Naive thymus-derived CD8-positive, alpha-beta T cell (primary cell): ENCODE measurements around the gene CWC15. TPM values are rescaled to one million over a fixed set of nuclear protein-coding genes. Genes with fewer than 3 reads are reported as not detected.

ENCODE experiments used
- polyA plus RNA-seq, 3 donors: library from polyadenylated mRNA; unstranded; fragments of 300-500 nt; fragmentation: Illumina TruSeq; gene quantifications; one replicate each; pipeline ENCODE4 v1.2.3, GENCODE V29; 2021
- total RNA-seq, 8 experiments: library from RNA in 2 of 8; stranded (reverse) in 2 of 8; gene quantifications; one replicate each; pipeline ENCODE4 v1.2.3 and lab custom pipeline; 2021 to 2026

Gene CWC15
- total and polyA plus RNA-seq, 5 experiments from 2014 or later: 47.6 to 90.0 (median 61.3) TPM

Other genes with a start within 250 kb of the CWC15 start
- under 1 TPM; 0.03 to 0.08 TPM for gene AMOTL1, start 205.2 kb downstream of the CWC15 start, total RNA-seq
- gene AMOTL1, start 205.2 kb downstream of the CWC15 start, polyA plus RNA-seq: under 1 TPM in 2 of 3 donors, not detected in 1; 0.07 to 0.10 TPM
- gene KDM4D, start 153 bp upstream of the CWC15 start, total RNA-seq: 1 to 10 TPM in 1 of 2 experiments, under 1 TPM in 1; 0.69 to 1.2 TPM
- gene KDM4D, start 153 bp upstream of the CWC15 start, polyA plus RNA-seq: under 1 TPM; 0.13 to 0.24 (median 0.17) TPM
- gene KDM4E, start 51.7 kb upstream of the CWC15 start, total RNA-seq: not detected
- gene KDM4E, start 51.7 kb upstream of the CWC15 start, polyA plus RNA-seq: not detected
- not detected for gene KDM4F, start 75.9 kb upstream of the CWC15 start, total RNA-seq
- not detected for gene KDM4F, start 75.9 kb upstream of the CWC15 start, polyA plus RNA-seq
- gene SRSF8, start 93.4 kb upstream of the CWC15 start, total RNA-seq: 100 to 1,000 TPM; 124 to 125 TPM
- 100 to 1,000 TPM in 2 of 3 donors, 10 to 100 TPM in 1; 94.1 to 106 (median 106) TPM for gene SRSF8, start 93.4 kb upstream of the CWC15 start, polyA plus RNA-seq
- 10 to 100 TPM; 10.2 TPM for gene ENDOD1, start 116.3 kb upstream of the CWC15 start, total RNA-seq
- 10 to 100 TPM in 1 of 3 donors, 1 to 10 TPM in 2; 3.9 to 10.1 (median 6.9) TPM for gene ENDOD1, start 116.3 kb upstream of the CWC15 start, polyA plus RNA-seq